Measurements from ENCODE around the gene ZMYND8.

DNA sequence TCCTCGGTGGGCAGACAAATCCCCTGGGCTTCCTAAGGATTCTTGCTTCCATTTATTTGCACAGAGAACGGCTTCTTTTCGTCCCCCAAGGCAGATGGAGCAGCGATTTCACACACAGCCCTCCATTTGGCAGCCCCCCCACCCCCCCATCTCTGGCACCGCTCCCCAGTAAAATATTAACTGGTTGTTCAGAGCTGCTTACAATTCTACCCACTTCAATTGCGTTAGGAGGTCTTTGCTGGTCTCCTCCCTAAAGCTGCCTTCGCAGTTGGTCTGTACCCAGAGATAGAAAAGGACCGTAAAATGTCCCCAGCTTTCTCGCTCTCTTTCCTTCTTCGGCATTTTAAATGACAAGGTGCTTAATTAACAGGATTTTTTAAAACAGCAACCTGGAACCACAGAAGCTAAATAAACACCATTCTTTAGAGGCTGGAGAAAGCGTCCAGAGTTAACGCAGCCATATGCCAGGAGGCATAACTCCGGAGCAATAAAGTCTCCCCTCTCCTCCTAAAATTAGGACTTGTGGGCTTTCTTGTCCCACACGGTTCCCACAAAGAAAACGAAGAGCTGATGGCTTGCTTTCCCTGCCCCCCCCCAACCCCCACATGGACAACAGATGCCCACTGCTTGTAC is 1.7 kb upstream of the ZMYND8 start:
- TF ChIP-seq, protein P1, sequence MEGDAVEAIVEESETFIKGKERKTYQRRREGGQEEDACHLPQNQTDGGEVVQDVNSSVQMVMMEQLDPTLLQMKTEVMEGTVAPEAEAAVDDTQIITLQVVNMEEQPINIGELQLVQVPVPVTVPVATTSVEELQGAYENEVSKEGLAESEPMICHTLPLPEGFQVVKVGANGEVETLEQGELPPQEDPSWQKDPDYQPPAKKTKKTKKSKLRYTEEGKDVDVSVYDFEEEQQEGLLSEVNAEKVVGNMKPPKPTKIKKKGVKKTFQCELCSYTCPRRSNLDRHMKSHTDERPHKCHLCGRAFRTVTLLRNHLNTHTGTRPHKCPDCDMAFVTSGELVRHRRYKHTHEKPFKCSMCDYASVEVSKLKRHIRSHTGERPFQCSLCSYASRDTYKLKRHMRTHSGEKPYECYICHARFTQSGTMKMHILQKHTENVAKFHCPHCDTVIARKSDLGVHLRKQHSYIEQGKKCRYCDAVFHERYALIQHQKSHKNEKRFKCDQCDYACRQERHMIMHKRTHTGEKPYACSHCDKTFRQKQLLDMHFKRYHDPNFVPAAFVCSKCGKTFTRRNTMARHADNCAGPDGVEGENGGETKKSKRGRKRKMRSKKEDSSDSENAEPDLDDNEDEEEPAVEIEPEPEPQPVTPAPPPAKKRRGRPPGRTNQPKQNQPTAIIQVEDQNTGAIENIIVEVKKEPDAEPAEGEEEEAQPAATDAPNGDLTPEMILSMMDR (IDR thresholded peaks at IDR 0.05; ENCODE audit: control extremely low read depth in 1 of 3, insufficient read depth in 1 of 3, low read depth in 1 of 3, low read length in 3 of 3) = no peak
- TF ChIP-seq EZH2 (IDR thresholded peaks at IDR 0.05; ENCODE audit: low read depth, low read length, severe bottlenecking) = no peak

Data from H1 (cell line).